ENCODE data around the gene SMPX. TPM values are rescaled to one million over a fixed set of nuclear protein-coding genes. Genes with fewer than 3 reads are reported as not detected.

Gene SMPX
- total and polyA plus RNA-seq, 2 of the 4 experiments (the other 2 are of a cell fraction), result not detected

- dilution Hi-C loops (cut with HindIII; ENCODE audit: low sequenced_read_pairs, unreplicated experiment), result no loop called here
- no peak for DNase-seq
- no peak overlapping the region for H2AFZ ChIP-seq (replicated peaks; ENCODE audit: low read length, poor library complexity)
- no peak overlapping the region for H3K9ac ChIP-seq (ENCODE audit: low read depth, low read length)
- H3K18ac ChIP-seq (ENCODE audit: low read depth, low read length), result no peak overlapping the region
- TF ChIP-seq CHD1 (IDR thresholded peaks at IDR 0.05; ENCODE audit: low read depth, low read length) (no peak), CEBPB (IDR thresholded peaks at IDR 0.05; ENCODE audit: low read depth, low read length) (no peak), SMC3 (IDR thresholded peaks at IDR 0.05; ENCODE audit: low read depth, low read length) (no peak), RAD21 (IDR thresholded peaks at IDR 0.05; ENCODE audit: low read length) (0 out of 2 replicates have a peak, but pooled peaks have one; percentile 17), CTCF (conservative IDR thresholded peaks at IDR 0.05; ENCODE audit: low read depth, low read length) (peak; percentile 27; the same call in 1 of the 2 replicates)
- no peak overlapping the region for H2AK9ac ChIP-seq (replicated peaks; ENCODE audit: low read depth, low read length, poor library complexity)
- no peak overlapping the region for H3K4me2 ChIP-seq (ENCODE audit: low read depth, low read length)
- H2BK120ac ChIP-seq (ENCODE audit: low read depth, low read length), result no peak overlapping the region
- POLR2A ChIA-PET (ENCODE audit: unreplicated experiment), result no interaction called here
- no peak overlapping the region for H3K23ac ChIP-seq (ENCODE audit: low read depth, low read length)
- no peak overlapping the region for H4K91ac ChIP-seq (ENCODE audit: insufficient read depth, low read depth, low read length)
- H2BK20ac ChIP-seq (ENCODE audit: low read depth, low read length), result no peak overlapping the region
- intact Hi-C loops (cut with micrococcal nuclease), result loop anchor here (1.0 kb wide), 1 partner anchor 268 kb away; no protein-coding TSS in a partner anchor
- no peak overlapping the region for H2AK5ac ChIP-seq (ENCODE audit: low read depth, low read length)
- H2BK5ac ChIP-seq (ENCODE audit: low read depth, low read length, poor library complexity, severe bottlenecking), result no peak overlapping the region
- BruUV-seq (replicated peaks), result no TSS peak
- no peak overlapping the region for H4K8ac ChIP-seq (ENCODE audit: low read depth in 2 of 2, low read length in 2 of 2)
- no peaks in the 10 kb centered on the region; the same call in 1 of the 2 replicates for H3K9me3 ChIP-seq (ENCODE audit: control insufficient read depth, insufficient read depth, low read length)
- ATAC-seq (ENCODE audit: low read depth), result no peak
- no peaks in the 10 kb centered on the region for H3K27me3 ChIP-seq (ENCODE audit: control insufficient read depth, insufficient read depth, low read length)
- CTCF ChIA-PET, result no interaction called here
- H3K36me3 ChIP-seq (ENCODE audit: control insufficient read depth, insufficient read depth, low read length), result no peaks in the 10 kb centered on the region
- H3K4me3 ChIP-seq (ENCODE audit: insufficient read depth, low read depth, low read length), result no peak overlapping the region
- H3K56ac ChIP-seq (ENCODE audit: extremely low read depth, insufficient read depth, low read length), result no peak overlapping the region
- H4K5ac ChIP-seq (ENCODE audit: low read depth, low read length), result no peak overlapping the region
- no peaks in the 10 kb centered on the region for H3K4me1 ChIP-seq (ENCODE audit: control insufficient read depth, insufficient read depth, low read length)
- H3K79me1 ChIP-seq (ENCODE audit: low read depth in 1 of 2, low read length in 2 of 2), result no peaks in the 10 kb centered on the region
- in situ Hi-C loops (cut with MboI; ENCODE audit: low sequenced_read_pairs), result no loop called here
- H2BK15ac ChIP-seq (ENCODE audit: low read depth, low read length), result no peak overlapping the region
- H3K27ac ChIP-seq (ENCODE audit: insufficient read depth, low read length), result no peak overlapping the region
- no peaks in the 10 kb centered on the region for H4K20me1 ChIP-seq (ENCODE audit: insufficient read depth, low read length)
- H3K4ac ChIP-seq (ENCODE audit: low read depth, low read length), result no peak overlapping the region
- no peaks in the 10 kb centered on the region for H3K9me1 ChIP-seq (ENCODE audit: insufficient read depth, low read length)
- H3K14ac ChIP-seq (replicated peaks; ENCODE audit: low read depth, low read length), result no peak overlapping the region
Observed at GRCh38 chrX:21708116-21708515, 49.8 kb downstream of the SMPX start.
